DMS153 (cell line): ENCODE measurements around the gene PIAS4.

Experiments
- DNase-seq: peaks from one replicate; lab custom pipeline; 2025; lab: John Stamatoyannopoulos, UW

Gene PIAS4

GRCh38 chr19:4042731-4043082 is 35.2 kb downstream of the PIAS4 start:
- DNase-seq = no peak

- DNase-seq = no peak
Measured at GRCh38 chr19:4043401-4043800, 35.9 kb downstream of the PIAS4 start.

GRCh38 chr19:4043966-4044715 is 36.6 kb downstream of the PIAS4 start:
- DNase-seq = no peak

- no peak for DNase-seq
Measured at GRCh38 chr19:4044990-4045465, 37.5 kb downstream of the PIAS4 start.

GRCh38 chr19:4045597-4046361 is 38.2 kb downstream of the PIAS4 start:
- DNase-seq = no peak

- no peak for DNase-seq
Measured at GRCh38 chr19:4046362-4046691, 38.8 kb downstream of the PIAS4 start.

GRCh38 chr19:4046946-4047683 is 39.6 kb downstream of the PIAS4 start:
- no peak for DNase-seq

GRCh38 chr19:4049432-4049831 is 41.9 kb downstream of the PIAS4 start:
- DNase-seq = no peak

GRCh38 chr19:4051175-4052101 is 43.9 kb downstream of the PIAS4 start:
- no peak for DNase-seq

- no peak for DNase-seq
Measured at GRCh38 chr19:4052114-4052992, 44.8 kb downstream of the PIAS4 start.

GRCh38 chr19:4052993-4053422 is 45.5 kb downstream of the PIAS4 start:
- DNase-seq = no peak

- no peak for DNase-seq
Measured at GRCh38 chr19:4053423-4054324, 46.1 kb downstream of the PIAS4 start.

- DNase-seq = no peak
Measured at GRCh38 chr19:4054441-4055208, 47.1 kb downstream of the PIAS4 start.

GRCh38 chr19:4055209-4055552 is 47.6 kb downstream of the PIAS4 start:
- DNase-seq = no peak

- no peak for DNase-seq
Measured at GRCh38 chr19:4057931-4058692, 50.6 kb downstream of the PIAS4 start.

- DNase-seq = no peak
Measured at GRCh38 chr19:4058693-4059452, 51.3 kb downstream of the PIAS4 start.

GRCh38 chr19:4059453-4059871 is 51.9 kb downstream of the PIAS4 start:
- DNase-seq = no peak
